ENCODE measurements around the gene TEX38. TPM values are rescaled to one million over a fixed set of nuclear protein-coding genes. Genes with fewer than 3 reads are reported as not detected.

The TEX38 gene
- total RNA-seq, 2 donors from 2014 or later = 0.55 TPM; not detected in 1

Other genes starting within 250 kb of the TEX38 start
- gene DMBX1, start 182.0 kb upstream of the TEX38 start, total RNA-seq = under 1 TPM; 0.09 to 0.54 TPM
- gene KNCN, start 120.2 kb upstream of the TEX38 start, total RNA-seq = not detected
- 10 to 100 TPM; 37.3 to 48.7 TPM for gene MKNK1, start 67.6 kb upstream of the TEX38 start, total RNA-seq
- 10 to 100 TPM; 11.1 to 12.8 TPM for gene MOB3C, start 55.0 kb upstream of the TEX38 start, total RNA-seq
- 10 to 100 TPM; 36.2 to 50.2 TPM for gene ATPAF1, start 3.5 kb upstream of the TEX38 start, total RNA-seq
- 10 to 100 TPM; 41.4 to 45.1 TPM for gene EFCAB14, start 47.3 kb downstream of the TEX38 start, total RNA-seq
- gene CYP4B1, start 127.2 kb downstream of the TEX38 start, total RNA-seq = not detected

Measured in activated naive CD4-positive, alpha-beta T cell treated with anti-CD3 and anti-CD28 coated beads, Interleukin-2, amount 50 U/mL, for 72 hours (primary cell).